ENCODE measurements around the gene RYR2.

- no peak for TF ChIP-seq CTCF (conservative IDR thresholded peaks at IDR 0.05)
- no peak for TF ChIP-seq ZFX (IDR thresholded peaks at IDR 0.05)
Measured at GRCh38 chr1:237071641-237072420, 29.8 kb downstream of the RYR2 start.
